GM23338 (cell line): ENCODE measurements around the gene CRYM. TPM values are rescaled to one million over a fixed set of nuclear protein-coding genes. Genes with fewer than 3 reads are reported as not detected.

Experiments used
- ATAC-seq: fragments of 200-7000 bp; cut with Tn5 transposase; 3 replicates; pipeline ENCODE4 v1.9.1; 2020
- DNase-seq: peaks from one replicate; pipeline ENCODE4 v3.0.0-alpha.2; 2015; ENCODE audit warnings: low spot score
- H2AFZ ChIP-seq: fragments of 200-600 bp; sonication (generic); 2 replicates; pipeline ENCODE4 v1.8.0; 2016; ENCODE audit warnings: antibody characterized with exemption, mild to moderate bottlenecking, moderate library complexity
- H3F3A ChIP-seq: fragments of 200-600 bp; sonication (generic); replicated peaks from 2 replicates; pipeline ENCODE4 v1.8.0; 2017; ENCODE audit warnings: antibody characterized with exemption, mixed run types, low read depth
- H3K27ac ChIP-seq: fragments of 200-600 bp; sonication (generic); 2 replicates; pipeline ENCODE4 v1.6.1; 2016; ENCODE audit warnings: low read depth
- H3K27me3 ChIP-seq: fragments of 200-600 bp; sonication (generic); 2 replicates; pipeline ENCODE4 v1.8.0; 2016; ENCODE audit warnings: mild to moderate bottlenecking, mixed run types, moderate library complexity; ENCODE audit not compliant: insufficient read depth
- H3K36me3 ChIP-seq: fragments of 200-600 bp; sonication (generic); 2 replicates; pipeline ENCODE4 v1.8.0; 2016; ENCODE audit warnings: mild to moderate bottlenecking; ENCODE audit not compliant: insufficient read depth
- H3K4me1 ChIP-seq: fragments of 200-600 bp; sonication (generic); 2 replicates; pipeline ENCODE4 v1.8.0; 2016; ENCODE audit warnings: mild to moderate bottlenecking, moderate library complexity; ENCODE audit not compliant: insufficient read depth
- H3K4me2 ChIP-seq: fragments of 200-600 bp; sonication (generic); 2 replicates; pipeline ENCODE4 v1.7.1; 2017; ENCODE audit warnings: mixed run types
- H3K4me3 ChIP-seq: fragments of 200-600 bp; sonication (generic); 2 replicates; pipeline ENCODE4 v1.6.1; 2016; ENCODE audit warnings: mixed run types
- H3K79me2 ChIP-seq: fragments of 200-600 bp; sonication (generic); replicated peaks from 2 replicates; pipeline ENCODE4 v1.8.0; 2017; ENCODE audit warnings: mild to moderate bottlenecking; ENCODE audit not compliant: insufficient read depth
- H3K9me2 ChIP-seq: fragments of 200-600 bp; sonication (generic); 2 replicates; pipeline ENCODE4 v1.8.0; 2017; ENCODE audit not compliant: insufficient read depth
- H4K20me1 ChIP-seq: fragments of 200-600 bp; sonication (generic); replicated peaks from 2 replicates; pipeline ENCODE4 v1.8.0; 2017; ENCODE audit warnings: mild to moderate bottlenecking; ENCODE audit not compliant: insufficient read depth
- H3K27ac Mint-ChIP-seq: 2 replicates; pipeline ENCODE4 v1.8.0; 2020; ENCODE audit warnings: inconsistent platforms, mild to moderate bottlenecking, moderate library complexity, mixed read lengths
- H3K27me3 Mint-ChIP-seq: 3 replicates; pipeline ENCODE4 v1.8.0; 2022; ENCODE audit warnings: low read depth, mild to moderate bottlenecking, moderate library complexity, mixed read lengths, inconsistent platforms; ENCODE audit not compliant: insufficient read depth, poor library complexity
- H3K36me3 Mint-ChIP-seq: 3 replicates; pipeline ENCODE4 v1.8.0; 2021; ENCODE audit warnings: low read depth, mild to moderate bottlenecking, inconsistent platforms, moderate library complexity, mixed read lengths
- H3K4me1 Mint-ChIP-seq: 3 replicates; pipeline ENCODE4 v1.8.0; 2020; ENCODE audit warnings: mild to moderate bottlenecking, inconsistent platforms, mixed read lengths
- H3K4me3 Mint-ChIP-seq: 3 replicates; pipeline ENCODE4 v1.8.0; 2021; ENCODE audit warnings: moderate library complexity, mild to moderate bottlenecking, inconsistent platforms, mixed read lengths
- H3K9me3 Mint-ChIP-seq: 3 replicates; pipeline ENCODE4 v1.8.0; 2020; ENCODE audit warnings: moderate library complexity, mild to moderate bottlenecking, inconsistent platforms, mixed read lengths
- EZH2 ChIP-seq: fragments of 200-600 bp; sonication (generic); IDR thresholded peaks from one replicate; pipeline ENCODE4 v1.8.0; 2017; ENCODE audit warnings: antibody characterized with exemption, mild to moderate bottlenecking, low read depth; ENCODE audit not compliant: unreplicated experiment
- JUNB ChIP-seq: IDR thresholded peaks from one replicate; pipeline ENCODE4 v1.6.1; 2016; ENCODE audit warnings: antibody characterized with exemption; ENCODE audit not compliant: unreplicated experiment
- POLR2AphosphoS5 ChIP-seq: IDR thresholded peaks from 2 replicates; pipeline ENCODE4 v1.6.1; 2016; ENCODE audit warnings: antibody characterized with exemption, low read depth
- STAT1 ChIP-seq: IDR thresholded peaks from one replicate; pipeline ENCODE4 v1.6.1; 2016; ENCODE audit warnings: antibody characterized with exemption; ENCODE audit not compliant: unreplicated experiment
- polyA plus RNA-seq: library from polyadenylated mRNA; unstranded; fragments of >200 nt; fragmentation: Nextera tagmentation; extraction: Ambion mirVana; gene quantifications from 2 replicates; pipeline ENCODE4 v1.2.1, GENCODE V29; 2016
- total RNA-seq: library from RNA; depleted of rRNA; stranded (reverse); fragments of >200 nt; shearing (Covaris generic); gene quantifications from 2 replicates; pipeline ENCODE4 v1.2.3, GENCODE V29; 2014
- TF ChIP-seq, protein P1 (sequence below): fragments of 250-450 bp; sonication (Bioruptor Pico); IDR thresholded peaks from 2 replicates; pipeline ENCODE4 v1.5.0; 2020; ENCODE audit warnings: mild to moderate bottlenecking, moderate library complexity
- TF ChIP-seq, protein P2 (sequence below): IDR thresholded peaks from one replicate; pipeline ENCODE4 v1.6.1; 2018; ENCODE audit warnings: antibody characterized with exemption; ENCODE audit not compliant: unreplicated experiment

The CRYM gene
- total and polyA plus RNA-seq, 2 experiments from 2014 or later = 15.2 to 18.0 TPM

DNA sequence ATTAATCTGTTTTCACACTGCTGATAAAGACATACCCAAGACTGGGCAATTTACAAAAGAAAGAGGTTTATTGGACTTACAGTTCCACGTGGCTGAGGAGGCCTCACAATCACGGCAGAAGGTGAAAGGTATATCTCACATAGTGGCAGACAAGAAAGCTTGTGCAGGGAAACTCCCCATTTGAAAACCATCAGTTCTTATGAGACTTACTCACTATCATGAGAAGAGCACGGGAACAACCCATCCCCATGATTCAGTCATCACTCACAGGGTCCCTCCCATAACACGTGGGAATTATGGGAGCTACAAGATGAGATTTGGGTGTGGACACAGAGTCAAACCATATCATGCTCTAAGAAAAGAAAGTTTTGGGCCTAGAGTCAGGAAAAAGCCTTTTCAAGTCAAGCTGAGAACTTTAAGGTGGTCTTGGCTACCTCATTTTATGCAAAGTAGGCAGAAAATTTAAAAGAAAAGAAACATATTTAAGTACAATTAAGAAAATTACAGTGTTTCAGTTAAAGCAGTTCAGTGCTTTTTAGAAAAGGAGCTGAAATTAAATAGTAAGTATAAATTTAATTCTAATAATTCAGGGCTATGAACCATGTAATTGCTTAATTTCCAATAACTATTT, 24.9 kb upstream of the CRYM start (continued):
- TF ChIP-seq JUNB (no peak), EZH2 (no peak), POLR2AphosphoS5 (no peak), STAT1 (no peak)
- TF ChIP-seq, protein P1, sequence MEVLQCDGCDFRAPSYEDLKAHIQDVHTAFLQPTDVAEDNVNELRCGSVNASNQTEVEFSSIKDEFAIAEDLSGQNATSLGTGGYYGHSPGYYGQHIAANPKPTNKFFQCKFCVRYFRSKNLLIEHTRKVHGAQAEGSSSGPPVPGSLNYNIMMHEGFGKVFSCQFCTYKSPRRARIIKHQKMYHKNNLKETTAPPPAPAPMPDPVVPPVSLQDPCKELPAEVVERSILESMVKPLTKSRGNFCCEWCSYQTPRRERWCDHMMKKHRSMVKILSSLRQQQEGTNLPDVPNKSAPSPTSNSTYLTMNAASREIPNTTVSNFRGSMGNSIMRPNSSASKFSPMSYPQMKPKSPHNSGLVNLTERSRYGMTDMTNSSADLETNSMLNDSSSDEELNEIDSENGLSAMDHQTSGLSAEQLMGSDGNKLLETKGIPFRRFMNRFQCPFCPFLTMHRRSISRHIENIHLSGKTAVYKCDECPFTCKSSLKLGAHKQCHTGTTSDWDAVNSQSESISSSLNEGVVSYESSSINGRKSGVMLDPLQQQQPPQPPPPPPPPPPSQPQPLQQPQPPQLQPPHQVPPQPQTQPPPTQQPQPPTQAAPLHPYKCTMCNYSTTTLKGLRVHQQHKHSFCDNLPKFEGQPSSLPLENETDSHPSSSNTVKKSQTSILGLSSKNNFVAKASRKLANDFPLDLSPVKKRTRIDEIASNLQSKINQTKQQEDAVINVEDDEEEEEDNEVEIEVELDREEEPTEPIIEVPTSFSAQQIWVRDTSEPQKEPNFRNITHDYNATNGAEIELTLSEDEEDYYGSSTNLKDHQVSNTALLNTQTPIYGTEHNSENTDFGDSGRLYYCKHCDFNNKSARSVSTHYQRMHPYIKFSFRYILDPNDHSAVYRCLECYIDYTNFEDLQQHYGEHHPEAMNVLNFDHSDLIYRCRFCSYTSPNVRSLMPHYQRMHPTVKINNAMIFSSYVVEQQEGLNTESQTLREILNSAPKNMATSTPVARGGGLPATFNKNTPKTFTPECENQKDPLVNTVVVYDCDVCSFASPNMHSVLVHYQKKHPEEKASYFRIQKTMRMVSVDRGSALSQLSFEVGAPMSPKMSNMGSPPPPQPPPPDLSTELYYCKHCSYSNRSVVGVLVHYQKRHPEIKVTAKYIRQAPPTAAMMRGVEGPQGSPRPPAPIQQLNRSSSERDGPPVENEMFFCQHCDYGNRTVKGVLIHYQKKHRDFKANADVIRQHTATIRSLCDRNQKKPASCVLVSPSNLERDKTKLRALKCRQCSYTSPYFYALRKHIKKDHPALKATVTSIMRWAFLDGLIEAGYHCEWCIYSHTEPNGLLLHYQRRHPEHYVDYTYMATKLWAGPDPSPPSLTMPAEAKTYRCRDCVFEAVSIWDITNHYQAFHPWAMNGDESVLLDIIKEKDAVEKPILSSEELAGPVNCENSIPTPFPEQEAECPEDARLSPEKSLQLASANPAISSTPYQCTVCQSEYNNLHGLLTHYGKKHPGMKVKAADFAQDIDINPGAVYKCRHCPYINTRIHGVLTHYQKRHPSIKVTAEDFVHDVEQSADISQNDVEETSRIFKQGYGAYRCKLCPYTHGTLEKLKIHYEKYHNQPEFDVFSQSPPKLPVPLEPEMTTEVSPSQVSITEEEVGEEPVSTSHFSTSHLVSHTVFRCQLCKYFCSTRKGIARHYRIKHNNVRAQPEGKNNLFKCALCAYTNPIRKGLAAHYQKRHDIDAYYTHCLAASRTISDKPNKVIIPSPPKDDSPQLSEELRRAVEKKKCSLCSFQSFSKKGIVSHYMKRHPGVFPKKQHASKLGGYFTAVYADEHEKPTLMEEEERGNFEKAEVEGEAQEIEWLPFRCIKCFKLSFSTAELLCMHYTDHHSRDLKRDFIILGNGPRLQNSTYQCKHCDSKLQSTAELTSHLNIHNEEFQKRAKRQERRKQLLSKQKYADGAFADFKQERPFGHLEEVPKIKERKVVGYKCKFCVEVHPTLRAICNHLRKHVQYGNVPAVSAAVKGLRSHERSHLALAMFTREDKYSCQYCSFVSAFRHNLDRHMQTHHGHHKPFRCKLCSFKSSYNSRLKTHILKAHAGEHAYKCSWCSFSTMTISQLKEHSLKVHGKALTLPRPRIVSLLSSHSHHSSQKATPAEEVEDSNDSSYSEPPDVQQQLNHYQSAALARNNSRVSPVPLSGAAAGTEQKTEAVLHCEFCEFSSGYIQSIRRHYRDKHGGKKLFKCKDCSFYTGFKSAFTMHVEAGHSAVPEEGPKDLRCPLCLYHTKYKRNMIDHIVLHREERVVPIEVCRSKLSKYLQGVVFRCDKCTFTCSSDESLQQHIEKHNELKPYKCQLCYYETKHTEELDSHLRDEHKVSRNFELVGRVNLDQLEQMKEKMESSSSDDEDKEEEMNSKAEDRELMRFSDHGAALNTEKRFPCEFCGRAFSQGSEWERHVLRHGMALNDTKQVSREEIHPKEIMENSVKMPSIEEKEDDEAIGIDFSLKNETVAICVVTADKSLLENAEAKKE = no peak

DNA sequence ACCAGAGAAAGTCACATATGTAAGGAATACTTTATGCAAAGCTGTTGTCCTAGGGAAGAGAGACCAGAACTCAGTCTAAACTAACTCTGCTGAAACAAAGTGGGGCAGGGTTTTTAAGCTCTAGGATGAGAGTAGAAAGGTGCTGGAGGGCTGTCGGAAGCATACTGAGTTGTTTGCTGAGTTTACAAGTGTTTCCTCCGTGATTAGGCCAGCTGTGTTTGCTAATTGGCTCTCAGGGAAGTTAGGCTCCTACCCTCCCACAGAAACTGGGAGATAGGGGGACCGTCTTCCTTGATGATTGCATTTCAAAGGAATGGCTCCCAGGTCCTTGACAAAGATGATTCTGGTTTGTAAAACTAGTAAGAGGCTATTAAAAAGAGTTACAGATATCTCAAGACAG, 24.4 kb upstream of the CRYM start:
- no peaks in the 10 kb centered on the region for H3K79me2 ChIP-seq
- H4K20me1 ChIP-seq = 0 out of 2 replicates have a peak, but pooled peaks cover 10% of the 10 kb centered on the region
- no peak overlapping the region for H2AFZ ChIP-seq
- H3K4me1 ChIP-seq = peaks cover 12% of the 10 kb centered on the region
- H3K4me2 ChIP-seq = peak overlapping the region; percentile 84
- no peak overlapping the region for H3K27ac ChIP-seq
- H3K4me1 Mint-ChIP-seq = peaks cover 20% of the 10 kb centered on the region
- H3K36me3 Mint-ChIP-seq = no peaks in the 10 kb centered on the region
- H3K36me3 ChIP-seq = no peaks in the 10 kb centered on the region
- H3K9me2 ChIP-seq = no peaks in the 10 kb centered on the region
- H3K4me3 ChIP-seq = peak overlapping the region; percentile 78
- H3K27me3 ChIP-seq = peaks cover 41% of the 10 kb centered on the region
- no peaks in the 10 kb centered on the region; the same call in 2 of the 3 replicates for H3K9me3 Mint-ChIP-seq
- peak overlapping the region; percentile 89 for H3K4me3 Mint-ChIP-seq
- H3F3A ChIP-seq = no peaks in the 10 kb centered on the region
- H3K27me3 Mint-ChIP-seq = peaks cover 48% of the 10 kb centered on the region
- no peak overlapping the region for H3K27ac Mint-ChIP-seq
- DNase-seq (peak; percentile 43), ATAC-seq (peak; percentile 9)
- no peak for TF ChIP-seq EZH2
- TF ChIP-seq, protein P2, sequence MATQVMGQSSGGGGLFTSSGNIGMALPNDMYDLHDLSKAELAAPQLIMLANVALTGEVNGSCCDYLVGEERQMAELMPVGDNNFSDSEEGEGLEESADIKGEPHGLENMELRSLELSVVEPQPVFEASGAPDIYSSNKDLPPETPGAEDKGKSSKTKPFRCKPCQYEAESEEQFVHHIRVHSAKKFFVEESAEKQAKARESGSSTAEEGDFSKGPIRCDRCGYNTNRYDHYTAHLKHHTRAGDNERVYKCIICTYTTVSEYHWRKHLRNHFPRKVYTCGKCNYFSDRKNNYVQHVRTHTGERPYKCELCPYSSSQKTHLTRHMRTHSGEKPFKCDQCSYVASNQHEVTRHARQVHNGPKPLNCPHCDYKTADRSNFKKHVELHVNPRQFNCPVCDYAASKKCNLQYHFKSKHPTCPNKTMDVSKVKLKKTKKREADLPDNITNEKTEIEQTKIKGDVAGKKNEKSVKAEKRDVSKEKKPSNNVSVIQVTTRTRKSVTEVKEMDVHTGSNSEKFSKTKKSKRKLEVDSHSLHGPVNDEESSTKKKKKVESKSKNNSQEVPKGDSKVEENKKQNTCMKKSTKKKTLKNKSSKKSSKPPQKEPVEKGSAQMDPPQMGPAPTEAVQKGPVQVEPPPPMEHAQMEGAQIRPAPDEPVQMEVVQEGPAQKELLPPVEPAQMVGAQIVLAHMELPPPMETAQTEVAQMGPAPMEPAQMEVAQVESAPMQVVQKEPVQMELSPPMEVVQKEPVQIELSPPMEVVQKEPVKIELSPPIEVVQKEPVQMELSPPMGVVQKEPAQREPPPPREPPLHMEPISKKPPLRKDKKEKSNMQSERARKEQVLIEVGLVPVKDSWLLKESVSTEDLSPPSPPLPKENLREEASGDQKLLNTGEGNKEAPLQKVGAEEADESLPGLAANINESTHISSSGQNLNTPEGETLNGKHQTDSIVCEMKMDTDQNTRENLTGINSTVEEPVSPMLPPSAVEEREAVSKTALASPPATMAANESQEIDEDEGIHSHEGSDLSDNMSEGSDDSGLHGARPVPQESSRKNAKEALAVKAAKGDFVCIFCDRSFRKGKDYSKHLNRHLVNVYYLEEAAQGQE = no peak
